ENCODE measurements around the gene HERPUD1. TPM values are rescaled to one million over a fixed set of nuclear protein-coding genes. Genes with fewer than 3 reads are reported as not detected.

HERPUD1 gene
- polyA plus RNA-seq, 1 experiment, result 215 TPM

GRCh38 chr16:56941092-56941491 is 9.2 kb downstream of the HERPUD1 start:
- ChIA-PET POLR2A (interaction anchor here (1.0 kb wide), 1 partner anchor 10 kb away, joined by 7 read pairs; no protein-coding TSS in a partner anchor), CTCF (interaction anchor here (1.3 to 1.4 kb wide), 3 partner anchors 23 to 147 kb away, joined by 4 to 6 read pairs (median 6); no protein-coding TSS in a partner anchor)
- Histone ChIP-seq H3K27ac (ENCODE audit: low read depth, low read length) (no peak overlapping the region), H3K27me3 (ENCODE audit: control insufficient read depth, insufficient read depth, low read length) (no peaks in the 10 kb centered on the region), H3K9me3 (ENCODE audit: control insufficient read depth, insufficient read depth, low read length) (no peaks in the 10 kb centered on the region), H3K4me3 (ENCODE audit: low read depth, low read length) (no peak overlapping the region)
- DNase-seq (ENCODE audit: low read depth, low spot score), result no peak
- no peak for TF ChIP-seq CTCF (IDR thresholded peaks at IDR 0.05; ENCODE audit: low read depth, low read length)

GRCh38 chr16:56941856-56942331 is 10.0 kb downstream of the HERPUD1 start:
- CTCF ChIA-PET, result interaction anchor here (1.3 to 1.4 kb wide), 3 partner anchors 23 to 148 kb away, joined by 4 to 6 read pairs (median 6); no protein-coding TSS in a partner anchor
- DNase-seq (ENCODE audit: low read depth, low spot score), result no peak
- no peaks in the 10 kb centered on the region for H3K9me3 ChIP-seq (ENCODE audit: control insufficient read depth, insufficient read depth, low read length)
- no peaks in the 10 kb centered on the region for H3K27me3 ChIP-seq (ENCODE audit: control insufficient read depth, insufficient read depth, low read length)
- H3K27ac ChIP-seq (ENCODE audit: low read depth, low read length), result no peak overlapping the region
- TF ChIP-seq CTCF (IDR thresholded peaks at IDR 0.05; ENCODE audit: low read depth, low read length), result no peak
- POLR2A ChIA-PET, result no interaction called here
- H3K4me3 ChIP-seq (ENCODE audit: low read depth, low read length), result no peak overlapping the region

GRCh38 chr16:56943761-56944375 is 11.9 kb downstream of the HERPUD1 start:
- TF ChIP-seq CTCF (IDR thresholded peaks at IDR 0.05; ENCODE audit: low read depth, low read length), result no peak
- CTCF ChIA-PET, result interaction anchor here (0.7 kb wide), 1 partner anchor 77 kb away, joined by 4 read pairs; no protein-coding TSS in a partner anchor
- no peak overlapping the region for H3K27ac ChIP-seq (ENCODE audit: low read depth, low read length)
- no peak overlapping the region for H3K4me3 ChIP-seq (ENCODE audit: low read depth, low read length)
- DNase-seq (ENCODE audit: low read depth, low spot score), result no peak
- H3K27me3 ChIP-seq (ENCODE audit: control insufficient read depth, insufficient read depth, low read length), result no peaks in the 10 kb centered on the region
- no peaks in the 10 kb centered on the region for H3K9me3 ChIP-seq (ENCODE audit: control insufficient read depth, insufficient read depth, low read length)
- POLR2A ChIA-PET, result interaction anchor here (1.0 to 4.3 kb wide), 2 partner anchors 11 to 21 kb away, joined by 3 to 25 read pairs; partner anchors contain the start of gene HERPUD1

- H3K9me3 ChIP-seq (ENCODE audit: control insufficient read depth, insufficient read depth, low read length), result no peaks in the 10 kb centered on the region
- DNase-seq (ENCODE audit: low read depth, low spot score), result no peak
- CTCF ChIA-PET, result interaction anchor here (0.7 to 0.9 kb wide), 2 partner anchors 148 to 150 kb away, joined by 3 to 5 read pairs; partner anchors contain the start of gene CPNE2
- no peak for TF ChIP-seq CTCF (IDR thresholded peaks at IDR 0.05; ENCODE audit: low read depth, low read length)
- no peak overlapping the region for H3K27ac ChIP-seq (ENCODE audit: low read depth, low read length)
- POLR2A ChIA-PET, result interaction anchor here (0.6 to 4.3 kb wide), 9 partner anchors 12 to 158 kb away, joined by 3 to 25 read pairs (median 4); partner anchors contain the start of genes HERPUD1 and NLRC5
- H3K27me3 ChIP-seq (ENCODE audit: control insufficient read depth, insufficient read depth, low read length), result no peaks in the 10 kb centered on the region
- H3K4me3 ChIP-seq (ENCODE audit: low read depth, low read length), result no peak overlapping the region
These were observed 13.3 kb downstream of the HERPUD1 start for GRCh38 chr16:56944954-56945839.
